WTC11 (cell line): ENCODE measurements around the gene ADGRB2. TPM values are rescaled to one million over a fixed set of nuclear protein-coding genes. Genes with fewer than 3 reads are reported as not detected.

Experiments used
- ATAC-seq: fragments of 200-7000 bp; cut with Tn5 transposase; 2 replicates; pipeline ENCODE4 v1.10.0; 2021; ENCODE audit warnings: mild to moderate bottlenecking, moderate library complexity
- CTCF ChIA-PET: fragments of 300-600 bp; sonication (Branson Sonifier 250); formaldehyde crosslinking; loops from one replicate; lab custom pipeline; 2021; ENCODE audit warnings: antibody characterized with exemption; lab: Charles Lee
- POLR2A ChIA-PET: fragments of 350-600 bp; sonication (Branson Sonifier 250); formaldehyde crosslinking; loops from one replicate; lab custom pipeline; 2021; ENCODE audit warnings: antibody characterized with exemption; lab: Charles Lee
- DNase-seq: peaks from one replicate; pipeline ENCODE4 v3.0.0; 2021; ENCODE audit warnings: low spot score
- H3K27ac Mint-ChIP-seq: 2 replicates; pipeline ENCODE4 v1.8.0; 2021; ENCODE audit warnings: mixed read lengths
- H3K27me3 Mint-ChIP-seq: 2 replicates; pipeline ENCODE4 v1.8.0; 2021; ENCODE audit warnings: low read depth, mild to moderate bottlenecking, moderate library complexity, mixed read lengths
- H3K36me3 Mint-ChIP-seq: 2 replicates; pipeline ENCODE4 v1.8.0; 2021; ENCODE audit warnings: mixed read lengths
- H3K4me1 Mint-ChIP-seq: 2 replicates; pipeline ENCODE4 v1.8.0; 2022; ENCODE audit warnings: mixed read lengths
- H3K4me3 Mint-ChIP-seq: 2 replicates; pipeline ENCODE4 v1.8.0; 2021; ENCODE audit warnings: mild to moderate bottlenecking, moderate library complexity, mixed read lengths
- H3K9me3 Mint-ChIP-seq: 2 replicates; pipeline ENCODE4 v1.8.0; 2021; ENCODE audit warnings: mixed read lengths
- ESRRA ChIP-seq: sonication (generic); formaldehyde crosslinking; IDR thresholded peaks from 2 replicates; pipeline ENCODE4 v1.8.1; 2022; ENCODE audit warnings: mild to moderate bottlenecking, missing genetic modification reagents, borderline replicate concordance
- IRF2 ChIP-seq: sonication (generic); formaldehyde crosslinking; IDR thresholded peaks from 2 replicates; pipeline ENCODE4 v1.8.0; 2022; ENCODE audit warnings: low read depth, missing genetic modification reagents, borderline replicate concordance
- JUN ChIP-seq: sonication (generic); formaldehyde crosslinking; IDR thresholded peaks from 2 replicates; pipeline ENCODE4 v1.8.0; 2023; ENCODE audit warnings: mild to moderate bottlenecking, missing genetic modification reagents
- NFE2L1 ChIP-seq: sonication (generic); formaldehyde crosslinking; IDR thresholded peaks from 2 replicates; pipeline ENCODE4 v1.8.1; 2023; ENCODE audit warnings: missing genetic modification reagents
- NFYB ChIP-seq: sonication (generic); formaldehyde crosslinking; conservative IDR thresholded peaks from 2 replicates; pipeline ENCODE4 v1.8.0; 2022; ENCODE audit warnings: low read depth, missing genetic modification reagents
- SMAD3 ChIP-seq: sonication (generic); formaldehyde crosslinking; IDR thresholded peaks from 2 replicates; pipeline ENCODE4 v1.8.0; 2022; ENCODE audit warnings: missing genetic modification reagents, mild to moderate bottlenecking, borderline replicate concordance
- SP1 ChIP-seq: sonication (generic); formaldehyde crosslinking; conservative IDR thresholded peaks from 2 replicates; pipeline ENCODE4 v1.8.1; 2022; ENCODE audit warnings: missing genetic modification reagents
- TP53 ChIP-seq: sonication (generic); formaldehyde crosslinking; IDR thresholded peaks from 2 replicates; pipeline ENCODE4 v1.8.1; 2023; ENCODE audit warnings: mild to moderate bottlenecking, missing genetic modification reagents
- ZNF121 ChIP-seq: sonication (generic); formaldehyde crosslinking; IDR thresholded peaks from 2 replicates; pipeline ENCODE4 v1.8.0; 2023; ENCODE audit warnings: missing genetic modification reagents
- ZNF232 ChIP-seq: sonication (generic); formaldehyde crosslinking; IDR thresholded peaks from 2 replicates; pipeline ENCODE4 v1.8.0; 2022; ENCODE audit warnings: mild to moderate bottlenecking, missing genetic modification reagents
- ZNF263 ChIP-seq: sonication (generic); formaldehyde crosslinking; IDR thresholded peaks from 2 replicates; pipeline ENCODE4 v1.8.1; 2022; ENCODE audit warnings: low read depth, mild to moderate bottlenecking, moderate library complexity, missing genetic modification reagents
- total RNA-seq: library from RNA; stranded (reverse); gene quantifications from 3 replicates; pipeline ENCODE4 v1.2.3, GENCODE V29; 2021
- TF ChIP-seq, protein P1 (sequence below): sonication (generic); formaldehyde crosslinking; IDR thresholded peaks from 2 replicates; pipeline ENCODE4 v1.8.0; 2022; ENCODE audit warnings: missing genetic modification reagents
- TF ChIP-seq, protein P2 (sequence below): sonication (generic); formaldehyde crosslinking; IDR thresholded peaks from 2 replicates; pipeline ENCODE4 v1.8.0; 2022; ENCODE audit warnings: mild to moderate bottlenecking, missing genetic modification reagents
- TF ChIP-seq, protein P3 (sequence below): sonication (generic); formaldehyde crosslinking; conservative IDR thresholded peaks from 2 replicates; pipeline ENCODE4 v1.8.1; 2023; ENCODE audit warnings: mild to moderate bottlenecking, low read depth, missing genetic modification reagents, moderate library complexity
- TF ChIP-seq, protein P4 (sequence below): sonication (generic); formaldehyde crosslinking; IDR thresholded peaks from 2 replicates; pipeline ENCODE4 v1.8.0; 2023; ENCODE audit warnings: missing genetic modification reagents
- TF ChIP-seq, protein P5 (sequence below): sonication (generic); formaldehyde crosslinking; conservative IDR thresholded peaks from 2 replicates; pipeline ENCODE4 v1.8.1; 2022; ENCODE audit warnings: mild to moderate bottlenecking, missing genetic modification reagents

ADGRB2 gene
- total RNA-seq, 1 experiment from 2014 or later = 39.3 TPM

DNA sequence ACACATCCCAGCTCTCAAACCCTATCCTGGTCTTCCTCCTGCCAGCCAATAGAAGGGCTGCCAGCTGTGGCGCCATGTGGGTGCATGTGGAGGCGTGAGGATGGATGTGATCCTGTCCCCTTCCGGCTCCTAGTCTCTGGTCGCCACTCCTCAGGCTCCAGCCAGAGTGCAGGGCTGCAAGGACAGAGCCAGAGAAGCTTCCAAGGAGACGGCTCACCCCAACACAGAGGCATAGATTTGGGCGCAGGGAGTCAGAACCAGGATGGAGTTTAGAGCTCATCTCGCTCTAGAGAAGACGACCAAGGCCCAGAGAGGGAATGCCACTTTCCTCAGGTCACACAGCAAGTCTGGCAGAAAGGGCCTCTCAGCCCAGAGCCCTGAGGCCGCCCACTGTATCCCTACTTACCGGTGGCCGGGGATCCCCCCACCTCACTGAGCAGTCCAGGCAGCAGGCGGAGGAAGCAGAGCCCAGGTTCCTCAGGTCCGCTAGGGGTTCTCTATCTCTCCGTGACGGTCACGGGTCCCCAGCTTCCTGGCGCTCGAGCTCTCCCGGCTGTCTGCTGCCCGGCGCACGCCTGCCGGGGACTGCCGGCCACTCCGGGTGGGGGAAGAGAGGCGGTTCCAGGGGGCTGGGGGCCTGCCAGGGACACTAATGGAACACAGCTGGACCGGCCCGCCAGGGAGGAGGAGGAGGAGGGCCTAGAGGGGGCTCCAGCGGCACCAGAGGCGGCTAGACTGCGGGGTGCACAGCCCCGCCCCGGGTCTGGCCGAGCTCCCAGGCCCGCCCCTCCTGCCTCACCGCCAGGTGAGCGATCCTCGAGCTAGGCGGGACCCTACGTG lies 60.5 kb downstream of the ADGRB2 start, which contains the start of gene COL16A1 (continued):
- TF ChIP-seq, protein P1, sequence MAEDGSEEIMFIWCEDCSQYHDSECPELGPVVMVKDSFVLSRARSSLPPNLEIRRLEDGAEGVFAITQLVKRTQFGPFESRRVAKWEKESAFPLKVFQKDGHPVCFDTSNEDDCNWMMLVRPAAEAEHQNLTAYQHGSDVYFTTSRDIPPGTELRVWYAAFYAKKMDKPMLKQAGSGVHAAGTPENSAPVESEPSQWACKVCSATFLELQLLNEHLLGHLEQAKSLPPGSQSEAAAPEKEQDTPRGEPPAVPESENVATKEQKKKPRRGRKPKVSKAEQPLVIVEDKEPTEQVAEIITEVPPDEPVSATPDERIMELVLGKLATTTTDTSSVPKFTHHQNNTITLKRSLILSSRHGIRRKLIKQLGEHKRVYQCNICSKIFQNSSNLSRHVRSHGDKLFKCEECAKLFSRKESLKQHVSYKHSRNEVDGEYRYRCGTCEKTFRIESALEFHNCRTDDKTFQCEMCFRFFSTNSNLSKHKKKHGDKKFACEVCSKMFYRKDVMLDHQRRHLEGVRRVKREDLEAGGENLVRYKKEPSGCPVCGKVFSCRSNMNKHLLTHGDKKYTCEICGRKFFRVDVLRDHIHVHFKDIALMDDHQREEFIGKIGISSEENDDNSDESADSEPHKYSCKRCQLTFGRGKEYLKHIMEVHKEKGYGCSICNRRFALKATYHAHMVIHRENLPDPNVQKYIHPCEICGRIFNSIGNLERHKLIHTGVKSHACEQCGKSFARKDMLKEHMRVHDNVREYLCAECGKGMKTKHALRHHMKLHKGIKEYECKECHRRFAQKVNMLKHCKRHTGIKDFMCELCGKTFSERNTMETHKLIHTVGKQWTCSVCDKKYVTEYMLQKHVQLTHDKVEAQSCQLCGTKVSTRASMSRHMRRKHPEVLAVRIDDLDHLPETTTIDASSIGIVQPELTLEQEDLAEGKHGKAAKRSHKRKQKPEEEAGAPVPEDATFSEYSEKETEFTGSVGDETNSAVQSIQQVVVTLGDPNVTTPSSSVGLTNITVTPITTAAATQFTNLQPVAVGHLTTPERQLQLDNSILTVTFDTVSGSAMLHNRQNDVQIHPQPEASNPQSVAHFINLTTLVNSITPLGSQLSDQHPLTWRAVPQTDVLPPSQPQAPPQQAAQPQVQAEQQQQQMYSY (CRISPR knock-in tag) = peak; percentile 61; the same call in 1 of the 2 replicates

DNA sequence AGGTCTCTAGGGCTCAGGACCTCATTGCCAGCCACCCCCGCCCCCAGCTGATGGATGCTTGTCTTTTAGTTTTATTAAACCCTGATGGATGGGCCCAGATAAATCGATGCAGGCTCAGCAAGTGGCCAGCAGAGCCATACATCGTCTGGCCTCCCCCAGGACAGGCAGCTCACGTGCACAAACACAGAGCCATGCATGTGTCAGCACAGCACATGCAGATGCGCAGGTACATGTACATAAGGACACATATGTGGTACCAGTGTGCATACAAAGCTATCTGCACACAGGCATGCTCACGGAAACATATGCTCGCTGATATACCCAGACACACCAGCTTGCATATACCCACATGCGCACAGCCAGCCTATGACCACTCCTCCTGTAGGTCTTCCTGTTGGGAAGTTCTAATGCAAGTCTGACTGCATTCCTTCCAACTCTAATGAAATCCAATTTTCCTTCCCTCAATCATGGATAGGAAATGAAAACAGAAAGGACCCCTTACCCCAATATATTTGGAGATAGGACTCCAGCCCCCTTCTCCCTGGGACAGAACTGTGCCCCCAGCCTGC lies 61.2 kb downstream of the ADGRB2 start:
- CTCF ChIA-PET = interaction anchor here (0.8 to 6.3 kb wide), 17 partner anchors 8 to 154 kb away, joined by 3 to 196 read pairs (median 6); partner anchors contain the start of gene HCRTR1
- no peak overlapping the region for H3K27ac Mint-ChIP-seq
- DNase-seq (no peak), ATAC-seq (no peak)
- peaks cover 6% of the 10 kb centered on the region for H3K27me3 Mint-ChIP-seq
- H3K36me3 Mint-ChIP-seq = no peaks in the 10 kb centered on the region
- peak overlapping the region; percentile 61; the same call in 1 of the 2 replicates for H3K4me3 Mint-ChIP-seq
- POLR2A ChIA-PET = interaction anchor here (2.9 kb wide), 1 partner anchor 12 kb away, joined by 15 read pairs; no protein-coding TSS in a partner anchor
- no peaks in the 10 kb centered on the region for H3K9me3 Mint-ChIP-seq
- H3K4me1 Mint-ChIP-seq = peaks cover 37% of the 10 kb centered on the region
- TF ChIP-seq, protein P2, sequence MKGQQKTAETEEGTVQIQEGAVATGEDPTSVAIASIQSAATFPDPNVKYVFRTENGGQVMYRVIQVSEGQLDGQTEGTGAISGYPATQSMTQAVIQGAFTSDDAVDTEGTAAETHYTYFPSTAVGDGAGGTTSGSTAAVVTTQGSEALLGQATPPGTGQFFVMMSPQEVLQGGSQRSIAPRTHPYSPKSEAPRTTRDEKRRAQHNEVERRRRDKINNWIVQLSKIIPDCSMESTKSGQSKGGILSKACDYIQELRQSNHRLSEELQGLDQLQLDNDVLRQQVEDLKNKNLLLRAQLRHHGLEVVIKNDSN (CRISPR knock-in tag) = no peak
- TF ChIP-seq TP53 (CRISPR knock-in tag) = no peak
- TF ChIP-seq SMAD3 (CRISPR knock-in tag) = no peak
- no peak for TF ChIP-seq SP1 (CRISPR knock-in tag)
- no peak for TF ChIP-seq ZNF263
- no peak for TF ChIP-seq JUN (CRISPR knock-in tag)
- no peak for TF ChIP-seq IRF2 (CRISPR knock-in tag)
- TF ChIP-seq, protein P3, sequence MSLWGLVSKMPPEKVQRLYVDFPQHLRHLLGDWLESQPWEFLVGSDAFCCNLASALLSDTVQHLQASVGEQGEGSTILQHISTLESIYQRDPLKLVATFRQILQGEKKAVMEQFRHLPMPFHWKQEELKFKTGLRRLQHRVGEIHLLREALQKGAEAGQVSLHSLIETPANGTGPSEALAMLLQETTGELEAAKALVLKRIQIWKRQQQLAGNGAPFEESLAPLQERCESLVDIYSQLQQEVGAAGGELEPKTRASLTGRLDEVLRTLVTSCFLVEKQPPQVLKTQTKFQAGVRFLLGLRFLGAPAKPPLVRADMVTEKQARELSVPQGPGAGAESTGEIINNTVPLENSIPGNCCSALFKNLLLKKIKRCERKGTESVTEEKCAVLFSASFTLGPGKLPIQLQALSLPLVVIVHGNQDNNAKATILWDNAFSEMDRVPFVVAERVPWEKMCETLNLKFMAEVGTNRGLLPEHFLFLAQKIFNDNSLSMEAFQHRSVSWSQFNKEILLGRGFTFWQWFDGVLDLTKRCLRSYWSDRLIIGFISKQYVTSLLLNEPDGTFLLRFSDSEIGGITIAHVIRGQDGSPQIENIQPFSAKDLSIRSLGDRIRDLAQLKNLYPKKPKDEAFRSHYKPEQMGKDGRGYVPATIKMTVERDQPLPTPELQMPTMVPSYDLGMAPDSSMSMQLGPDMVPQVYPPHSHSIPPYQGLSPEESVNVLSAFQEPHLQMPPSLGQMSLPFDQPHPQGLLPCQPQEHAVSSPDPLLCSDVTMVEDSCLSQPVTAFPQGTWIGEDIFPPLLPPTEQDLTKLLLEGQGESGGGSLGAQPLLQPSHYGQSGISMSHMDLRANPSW (CRISPR knock-in tag) = no peak
- no peak for TF ChIP-seq NFYB
- TF ChIP-seq ESRRA (CRISPR knock-in tag) = no peak
- TF ChIP-seq, protein P4, sequence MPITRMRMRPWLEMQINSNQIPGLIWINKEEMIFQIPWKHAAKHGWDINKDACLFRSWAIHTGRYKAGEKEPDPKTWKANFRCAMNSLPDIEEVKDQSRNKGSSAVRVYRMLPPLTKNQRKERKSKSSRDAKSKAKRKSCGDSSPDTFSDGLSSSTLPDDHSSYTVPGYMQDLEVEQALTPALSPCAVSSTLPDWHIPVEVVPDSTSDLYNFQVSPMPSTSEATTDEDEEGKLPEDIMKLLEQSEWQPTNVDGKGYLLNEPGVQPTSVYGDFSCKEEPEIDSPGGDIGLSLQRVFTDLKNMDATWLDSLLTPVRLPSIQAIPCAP = no peak
- no peak for TF ChIP-seq ZNF232 (CRISPR knock-in tag)
- TF ChIP-seq, protein P5, sequence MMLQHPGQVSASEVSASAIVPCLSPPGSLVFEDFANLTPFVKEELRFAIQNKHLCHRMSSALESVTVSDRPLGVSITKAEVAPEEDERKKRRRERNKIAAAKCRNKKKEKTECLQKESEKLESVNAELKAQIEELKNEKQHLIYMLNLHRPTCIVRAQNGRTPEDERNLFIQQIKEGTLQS (CRISPR knock-in tag) = no peak
- TF ChIP-seq NFE2L1 = no peak
- TF ChIP-seq ZNF121 (CRISPR knock-in tag) = no peak
